ENCODE results near the gene GNAO1. TPM values are rescaled to one million over a fixed set of nuclear protein-coding genes. Genes with fewer than 3 reads are reported as not detected.

The GNAO1 gene
- total and polyA plus RNA-seq, 2 of the 13 experiments (the other 11 are each of a cell fraction or from before 2014, with no cell fraction given): not detected

DNA sequence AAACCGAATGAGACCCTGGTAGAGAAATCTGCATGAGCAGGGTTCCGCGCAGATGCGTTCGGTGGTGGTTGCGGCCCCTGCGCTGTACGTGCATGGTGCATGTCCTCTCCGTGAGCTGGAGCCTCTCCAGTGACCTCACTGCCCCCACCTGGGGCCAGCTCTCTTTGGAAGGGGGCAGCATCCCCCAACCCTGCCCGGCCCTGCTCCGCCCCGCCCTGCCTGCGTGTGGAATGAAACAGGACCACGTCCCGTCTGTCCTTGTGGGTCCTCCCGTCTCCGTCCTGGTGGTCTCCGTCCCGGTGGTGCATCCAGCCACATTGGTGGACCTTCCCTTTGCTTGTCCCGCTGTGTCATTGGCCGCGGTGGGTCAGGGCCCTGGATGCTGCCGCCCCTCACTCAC lies 149.1 kb downstream of the GNAO1 start:
- H3K27ac ChIP-seq (ENCODE audit: extremely low read length, insufficient read depth, low read length): no peak overlapping the region
- no peak for ATAC-seq
- FAIRE-seq: no peak
- no peak for DNase-seq (ENCODE audit: low spot score)
- no peak overlapping the region for H3K4me3 ChIP-seq (replicated peaks in 1 of 3; ENCODE audit: insufficient read depth in 1 of 3, low read depth in 2 of 3, low read length in 3 of 3)
- intact Hi-C loops (cut with micrococcal nuclease; ENCODE audit: unreplicated experiment): no loop called here
- no peaks in the 10 kb centered on the region for H3K9me3 ChIP-seq (ENCODE audit: low read length)
- no peak overlapping the region for H2AFZ ChIP-seq (ENCODE audit: low read length)
- H3K9ac ChIP-seq (ENCODE audit: insufficient read depth, low read depth, low read length): no peak overlapping the region
- no peak for TF ChIP-seq ZNF180 (CRISPR knock-in tag; IDR thresholded peaks at IDR 0.05; ENCODE audit: borderline replicate concordance, low read depth)
- no peak for TF ChIP-seq ZEB1 (IDR thresholded peaks at IDR 0.05; ENCODE audit: insufficient replicate concordance, low read depth)
- no peak for TF ChIP-seq FLYWCH1 (CRISPR knock-in tag; IDR thresholded peaks at IDR 0.05)
- TF ChIP-seq, protein P1, sequence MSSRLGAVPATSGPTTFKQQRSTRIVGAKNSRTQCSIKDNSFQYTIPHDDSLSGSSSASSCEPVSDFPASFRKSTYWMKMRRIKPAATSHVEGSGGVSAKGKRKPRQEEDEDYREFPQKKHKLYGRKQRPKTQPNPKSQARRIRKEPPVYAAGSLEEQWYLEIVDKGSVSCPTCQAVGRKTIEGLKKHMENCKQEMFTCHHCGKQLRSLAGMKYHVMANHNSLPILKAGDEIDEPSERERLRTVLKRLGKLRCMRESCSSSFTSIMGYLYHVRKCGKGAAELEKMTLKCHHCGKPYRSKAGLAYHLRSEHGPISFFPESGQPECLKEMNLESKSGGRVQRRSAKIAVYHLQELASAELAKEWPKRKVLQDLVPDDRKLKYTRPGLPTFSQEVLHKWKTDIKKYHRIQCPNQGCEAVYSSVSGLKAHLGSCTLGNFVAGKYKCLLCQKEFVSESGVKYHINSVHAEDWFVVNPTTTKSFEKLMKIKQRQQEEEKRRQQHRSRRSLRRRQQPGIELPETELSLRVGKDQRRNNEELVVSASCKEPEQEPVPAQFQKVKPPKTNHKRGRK (CRISPR knock-in tag; IDR thresholded peaks at IDR 0.05): no peak
- TF ChIP-seq, protein P2, sequence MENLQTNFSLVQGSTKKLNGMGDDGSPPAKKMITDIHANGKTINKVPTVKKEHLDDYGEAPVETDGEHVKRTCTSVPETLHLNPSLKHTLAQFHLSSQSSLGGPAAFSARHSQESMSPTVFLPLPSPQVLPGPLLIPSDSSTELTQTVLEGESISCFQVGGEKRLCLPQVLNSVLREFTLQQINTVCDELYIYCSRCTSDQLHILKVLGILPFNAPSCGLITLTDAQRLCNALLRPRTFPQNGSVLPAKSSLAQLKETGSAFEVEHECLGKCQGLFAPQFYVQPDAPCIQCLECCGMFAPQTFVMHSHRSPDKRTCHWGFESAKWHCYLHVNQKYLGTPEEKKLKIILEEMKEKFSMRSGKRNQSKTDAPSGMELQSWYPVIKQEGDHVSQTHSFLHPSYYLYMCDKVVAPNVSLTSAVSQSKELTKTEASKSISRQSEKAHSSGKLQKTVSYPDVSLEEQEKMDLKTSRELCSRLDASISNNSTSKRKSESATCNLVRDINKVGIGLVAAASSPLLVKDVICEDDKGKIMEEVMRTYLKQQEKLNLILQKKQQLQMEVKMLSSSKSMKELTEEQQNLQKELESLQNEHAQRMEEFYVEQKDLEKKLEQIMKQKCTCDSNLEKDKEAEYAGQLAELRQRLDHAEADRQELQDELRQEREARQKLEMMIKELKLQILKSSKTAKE (CRISPR knock-in tag; IDR thresholded peaks at IDR 0.05; ENCODE audit: borderline replicate concordance): no peak
- no peak for TF ChIP-seq ZNF354B (CRISPR knock-in tag; IDR thresholded peaks at IDR 0.05)
- H3K36me3 ChIP-seq (replicated peaks in 1 of 2; ENCODE audit: control insufficient read depth in 1 of 2, insufficient read depth in 2 of 2, low read length in 2 of 2): no peaks in the 10 kb centered on the region
- in situ Hi-C loops (cut with HindIII; ENCODE audit: extremely low pct_ligation_motif_present, low pct_unique_long_range_greater_than_20kb): no loop called here
- CTCF ChIA-PET (ENCODE audit: low intra/inter-chr PET ratio, low total read pairs): no interaction called here
- BruUV-seq (replicated peaks): no TSS peak
- no peaks in the 10 kb centered on the region for H3K79me2 ChIP-seq (ENCODE audit: insufficient read depth, low read length)
- peaks cover 13 to 76% of the 10 kb centered on the region in 2 experiments; a peak in 3 of 5 replicates for H3K27me3 ChIP-seq (ENCODE audit: control insufficient read depth in 1 of 2, insufficient read depth in 2 of 2, low read length in 2 of 2)
- WGBS (ENCODE audit: low lambda C conversion rate): 55% methylated on average over 22 of the region's 23 CpGs
- no peaks in the 10 kb centered on the region for H4K20me1 ChIP-seq (ENCODE audit: insufficient read depth, low read length)
- no peak overlapping the region for H3K4me2 ChIP-seq (ENCODE audit: low read depth, low read length)
- POLR2A ChIA-PET: no interaction called here
- H3K4me1 ChIP-seq (ENCODE audit: insufficient read depth, low read length): peaks cover 11% of the 10 kb centered on the region

Measured in HepG2 (cell line).